Stomach smooth muscle (tissue), 2 donors: Measurements from ENCODE around the gene TBX18.
A peak's percentile ranks its signal among the peaks of the same experiment; 100 is the strongest.

Experiments used
- H3K27ac ChIP-seq: one replicate; pipeline ENCODE4 v1.7.0; 2013; ENCODE audit warnings: mild to moderate bottlenecking, low read length, inconsistent platforms
- H3K27me3 ChIP-seq, 2 donors: one replicate each; pipeline ENCODE4 v1.7.0; 2013; ENCODE audit warnings: low read length in 2 of 2; ENCODE audit not compliant: insufficient read depth in 2 of 2, control insufficient read depth in 1 of 2
- H3K36me3 ChIP-seq, 2 donors: one replicate each; pipeline ENCODE4 v1.7.0; 2013; ENCODE audit warnings: low read length in 2 of 2; ENCODE audit not compliant: control insufficient read depth in 2 of 2, insufficient read depth in 2 of 2
- H3K4me1 ChIP-seq: one replicate; pipeline ENCODE4 v1.7.0; 2013; ENCODE audit warnings: low read length; ENCODE audit not compliant: control insufficient read depth, insufficient read depth
- H3K4me3 ChIP-seq, 2 donors: one replicate each; pipeline ENCODE4 v1.7.0; 2013; ENCODE audit warnings: low read length in 2 of 2
- H3K9ac ChIP-seq, 2 donors: one replicate each; pipeline ENCODE4 v1.7.0; 2013; ENCODE audit warnings: low read length in 2 of 2, mild to moderate bottlenecking in 1 of 2
- H3K9me3 ChIP-seq, 2 donors: one replicate each; pipeline ENCODE4 v1.7.0; 2013; ENCODE audit warnings: low read length in 2 of 2; ENCODE audit not compliant: control insufficient read depth in 2 of 2
- donor health status: healthy.
- donor health status: Pancreatic carcinoma.

TBX18 gene

DNA sequence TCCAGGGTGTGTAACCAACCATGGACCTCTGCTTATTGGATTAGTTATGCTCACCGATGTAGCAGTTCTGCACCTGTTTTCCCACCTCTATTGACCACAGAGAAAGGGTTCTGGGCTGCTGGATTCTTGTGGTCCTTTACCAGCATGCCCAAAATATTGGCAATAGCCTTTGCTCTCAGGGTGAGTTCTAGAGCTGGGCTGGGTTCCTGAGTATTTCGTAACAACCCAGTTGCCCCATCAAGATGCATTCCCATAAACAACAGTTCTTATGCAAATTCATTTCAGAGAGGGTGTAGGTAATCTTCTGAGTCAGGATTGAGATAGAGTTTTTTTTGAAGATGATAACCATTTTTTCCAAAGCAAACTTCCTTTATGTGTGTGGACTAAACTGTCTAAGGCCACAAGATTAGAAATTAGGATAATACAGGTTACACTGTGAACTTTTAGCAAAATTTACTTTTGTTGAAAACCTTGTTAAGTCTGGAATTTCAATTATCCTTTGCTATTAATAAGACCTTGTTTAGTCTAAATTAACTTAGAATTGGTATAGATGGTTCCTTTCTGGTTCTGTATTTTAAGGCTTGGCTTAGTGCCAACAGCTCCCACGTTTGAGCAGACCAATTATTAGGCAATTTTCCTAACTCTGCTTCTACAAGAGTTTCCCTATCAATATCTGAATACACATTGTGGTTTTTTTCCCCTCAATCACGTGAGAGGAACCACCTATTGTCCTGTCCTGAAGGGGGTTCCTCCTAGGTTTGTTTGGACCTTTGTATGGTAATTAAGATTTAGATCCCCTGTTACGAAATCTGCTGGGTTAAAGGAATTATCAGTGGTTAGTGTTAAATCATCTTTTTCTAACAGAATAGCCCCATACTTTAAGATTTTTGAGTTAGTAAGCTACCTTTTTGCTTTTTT, 46.1 kb downstream of the TBX18 start:
- Histone ChIP-seq H3K27ac (no peak overlapping the region), H3K36me3 (no peaks in the 10 kb centered on the region), H3K4me1 (no peaks in the 10 kb centered on the region), H3K9ac (no peak overlapping the region), H3K9me3 (no peaks in the 10 kb centered on the region), H3K27me3 (no peaks in the 10 kb centered on the region), H3K4me3 (no peak overlapping the region)

DNA sequence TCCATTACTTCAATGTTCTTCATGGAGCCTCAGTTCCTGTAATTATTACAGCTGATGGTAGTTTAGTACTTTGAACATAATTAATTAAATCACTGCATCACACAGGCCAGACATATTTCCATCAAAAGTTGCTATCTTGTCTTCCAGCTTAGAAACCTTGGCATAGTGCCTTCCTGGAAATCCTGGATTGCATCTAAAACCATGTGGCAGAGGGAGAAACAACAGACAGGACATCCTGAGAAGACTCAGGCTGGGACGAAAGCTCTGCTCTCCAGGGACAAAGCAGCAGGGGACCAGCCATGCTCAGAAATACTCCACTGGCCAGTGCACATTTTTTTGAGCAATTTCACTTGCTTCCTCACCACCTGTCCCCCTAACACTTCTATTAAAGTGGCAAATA, 55.3 kb downstream of the TBX18 start:
- no peak overlapping the region for H3K4me3 ChIP-seq
- H3K4me1 ChIP-seq = peaks cover 3% of the 10 kb centered on the region
- no peaks in the 10 kb centered on the region for H3K36me3 ChIP-seq
- no peak overlapping the region for H3K9ac ChIP-seq
- H3K9me3 ChIP-seq = no peaks in the 10 kb centered on the region
- no peak overlapping the region for H3K27ac ChIP-seq
- no peaks in the 10 kb centered on the region for H3K27me3 ChIP-seq

DNA sequence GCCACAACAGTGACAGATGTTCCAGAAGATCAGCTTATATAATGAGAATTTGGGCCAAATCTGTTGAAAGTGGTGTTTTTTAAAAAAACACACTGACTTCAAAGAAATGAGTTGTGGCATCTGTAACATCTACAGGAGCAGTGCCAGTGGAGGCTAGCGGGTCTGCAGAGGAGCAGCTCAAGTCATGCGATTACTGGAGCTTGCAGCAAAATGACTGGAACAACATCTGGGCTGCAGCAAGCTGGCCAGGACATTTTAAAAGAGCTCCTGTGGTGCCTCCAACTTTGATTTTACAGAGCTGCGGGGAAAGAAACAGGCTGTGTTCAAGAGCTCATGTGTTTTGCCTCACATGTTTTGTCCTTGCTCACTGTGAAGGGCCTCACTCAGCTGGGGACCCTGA, 57.2 kb downstream of the TBX18 start:
- Histone ChIP-seq H3K27ac (no peak overlapping the region), H3K27me3 (no peaks in the 10 kb centered on the region), H3K4me3 (no peak overlapping the region)

DNA sequence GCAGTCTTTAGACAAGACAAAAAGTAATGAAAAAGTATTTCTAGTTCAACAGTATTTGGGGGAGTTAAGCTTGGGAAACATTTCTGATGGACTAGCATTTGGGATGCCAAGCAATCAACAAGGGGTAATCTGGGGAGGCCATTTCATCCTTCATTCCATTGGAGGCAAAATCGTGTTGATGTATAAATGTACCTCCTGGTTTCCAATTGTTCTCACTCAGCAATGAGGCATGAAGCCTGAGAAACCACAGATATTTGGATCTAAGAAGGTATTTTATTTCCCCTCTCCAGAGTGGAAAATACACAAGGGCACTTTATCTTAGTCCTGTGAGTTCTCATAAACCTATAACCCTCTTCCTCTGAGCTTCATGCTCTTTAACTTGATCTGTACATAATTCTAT, 68.2 kb downstream of the TBX18 start:
- H3K27me3 ChIP-seq = no peaks in the 10 kb centered on the region
- no peaks in the 10 kb centered on the region for H3K9me3 ChIP-seq
- H3K27ac ChIP-seq = no peak overlapping the region
- no peaks in the 10 kb centered on the region for H3K36me3 ChIP-seq
- no peak overlapping the region for H3K9ac ChIP-seq
- no peak overlapping the region for H3K4me3 ChIP-seq
- no peaks in the 10 kb centered on the region for H3K4me1 ChIP-seq

More for the DNA sequence above, 57.2 kb downstream of the TBX18 start:
- peaks cover 3% of the 10 kb centered on the region for H3K4me1 ChIP-seq
- no peak overlapping the region for H3K9ac ChIP-seq
- H3K36me3 ChIP-seq = no peaks in the 10 kb centered on the region
- H3K9me3 ChIP-seq = no peaks in the 10 kb centered on the region

DNA sequence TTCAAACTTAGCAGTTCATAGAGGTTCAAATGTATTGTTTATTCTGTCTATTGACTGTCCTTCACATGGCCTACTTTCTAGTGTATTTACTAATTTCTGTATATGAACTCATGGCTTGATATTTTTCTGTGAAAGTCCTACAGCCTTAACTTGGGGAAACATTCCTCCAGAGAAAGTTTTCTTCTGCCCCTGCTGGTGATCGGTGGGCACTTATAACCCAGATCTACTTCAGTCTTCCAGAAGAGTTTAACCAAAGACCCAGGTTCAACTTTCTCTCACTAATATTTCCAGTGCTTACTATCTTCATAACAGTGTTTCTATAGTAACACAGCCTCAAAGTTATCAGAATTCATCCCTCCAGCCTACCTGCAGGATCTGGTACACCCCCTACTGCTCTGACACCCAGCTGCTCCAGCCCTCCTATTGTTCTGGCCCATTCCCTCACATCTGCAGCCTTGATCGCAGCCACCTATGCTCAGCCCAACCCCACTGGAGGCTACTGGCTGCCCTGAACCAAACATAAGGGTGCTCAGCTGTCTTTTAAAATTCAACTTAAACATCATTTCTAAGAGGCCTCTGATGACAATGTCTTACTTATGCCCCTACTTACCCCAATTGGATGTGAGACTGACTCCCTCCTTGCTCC, 72.3 kb downstream of the TBX18 start:
- Histone ChIP-seq H3K36me3 (no peaks in the 10 kb centered on the region), H3K27ac (no peak overlapping the region), H3K9me3 (no peaks in the 10 kb centered on the region), H3K9ac (no peak overlapping the region), H3K4me3 (no peak overlapping the region), H3K27me3 (no peaks in the 10 kb centered on the region), H3K4me1 (no peaks in the 10 kb centered on the region)

DNA sequence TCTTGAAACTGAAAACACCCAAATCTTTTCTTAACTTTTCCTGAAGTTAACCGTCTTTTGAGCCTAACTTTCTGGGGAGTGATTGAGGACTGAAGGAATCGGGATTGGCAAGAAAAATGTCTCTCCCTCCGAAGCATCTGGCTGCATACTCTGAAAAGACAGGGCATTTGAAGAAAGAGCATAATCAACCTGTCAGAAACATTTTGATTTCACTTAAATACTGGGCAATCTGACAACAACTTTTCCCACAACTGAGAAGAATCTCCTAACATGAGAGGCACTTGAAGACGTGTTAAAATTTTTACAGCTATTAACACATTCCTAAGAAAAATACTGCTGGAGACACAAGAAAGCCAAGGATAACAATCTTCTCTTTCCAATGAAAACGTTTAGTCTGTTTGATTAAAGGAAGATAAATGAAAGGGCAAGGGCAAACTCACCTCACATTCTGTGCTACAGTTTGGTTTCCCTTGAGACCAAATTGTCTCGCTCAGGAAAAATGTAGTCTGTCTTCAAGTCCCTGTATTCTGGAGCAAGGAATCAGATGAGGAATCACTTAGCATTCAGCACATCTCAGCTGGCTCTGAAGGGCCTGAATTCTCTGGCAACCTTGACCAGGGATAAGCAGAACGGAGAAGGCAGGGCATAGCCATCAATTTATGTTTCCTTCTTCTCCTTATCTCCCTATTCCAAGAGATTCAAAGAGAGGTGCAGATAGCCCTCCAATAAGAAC, 76.1 kb downstream of the TBX18 start:
- Histone ChIP-seq H3K27me3 (no peaks in the 10 kb centered on the region), H3K36me3 (no peaks in the 10 kb centered on the region), H3K9me3 (no peaks in the 10 kb centered on the region), H3K9ac (no peak overlapping the region), H3K4me3 (no peak overlapping the region), H3K4me1 (no peaks in the 10 kb centered on the region), H3K27ac (no peak overlapping the region)

DNA sequence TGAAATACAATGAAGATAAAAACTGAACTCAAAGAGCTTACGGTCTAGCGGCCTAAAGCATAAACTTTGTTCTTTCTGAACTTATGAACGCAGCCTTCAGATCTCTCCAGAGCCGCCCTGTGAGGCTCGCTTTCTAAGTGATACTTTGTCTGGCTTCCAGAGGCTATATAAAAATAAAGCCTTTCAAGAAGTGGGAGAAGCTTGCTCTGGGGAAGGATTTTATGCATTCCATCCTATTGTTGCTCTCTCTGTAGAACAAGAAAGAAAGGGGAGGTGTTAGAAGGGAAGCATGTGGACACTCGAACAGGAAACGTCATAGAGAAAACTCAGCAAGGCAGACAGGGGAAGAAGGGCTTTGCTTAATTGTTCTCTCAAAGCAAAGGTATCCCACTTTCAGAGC, 77.0 kb downstream of the TBX18 start:
- Histone ChIP-seq H3K36me3 (no peaks in the 10 kb centered on the region), H3K4me3 (peak overlapping the region in 1 of 2 donors; percentile 23), H3K27ac (peak overlapping the region; percentile 20), H3K4me1 (no peaks in the 10 kb centered on the region), H3K27me3 (no peaks in the 10 kb centered on the region), H3K9ac (peak overlapping the region in 1 of 2 donors; percentile 10), H3K9me3 (no peaks in the 10 kb centered on the region)

DNA sequence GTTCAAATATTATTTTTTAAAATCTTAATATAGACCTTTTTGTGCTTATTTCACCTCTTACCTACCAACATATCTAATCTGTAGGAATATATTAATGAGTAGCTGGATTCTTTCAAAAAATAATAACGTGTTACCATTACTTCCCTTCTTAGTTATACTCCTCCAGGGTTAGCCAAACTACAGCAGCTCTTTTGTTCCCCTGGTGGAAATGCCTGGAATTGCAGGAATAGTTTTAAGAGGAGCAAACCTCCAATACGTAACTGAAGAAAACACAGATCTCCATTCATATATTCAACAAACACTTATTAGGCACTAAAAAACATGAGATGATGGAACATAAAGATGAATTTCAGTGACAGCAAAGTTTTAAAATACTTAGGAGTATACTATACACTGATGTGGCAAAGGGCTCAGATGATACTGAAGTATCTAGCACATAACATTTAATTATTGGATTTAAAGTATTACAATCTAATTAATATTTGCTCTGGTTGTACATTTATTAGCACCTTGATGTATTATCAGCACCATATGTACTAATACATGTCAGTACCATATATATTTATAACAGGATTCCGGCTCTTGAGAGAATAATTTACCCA, 78.3 kb downstream of the TBX18 start:
- H3K4me3 ChIP-seq = no peak overlapping the region
- no peaks in the 10 kb centered on the region for H3K4me1 ChIP-seq
- H3K27me3 ChIP-seq = no peaks in the 10 kb centered on the region
- no peaks in the 10 kb centered on the region for H3K36me3 ChIP-seq
- H3K9me3 ChIP-seq = no peaks in the 10 kb centered on the region
- H3K27ac ChIP-seq = no peak overlapping the region
- H3K9ac ChIP-seq = no peak overlapping the region

DNA sequence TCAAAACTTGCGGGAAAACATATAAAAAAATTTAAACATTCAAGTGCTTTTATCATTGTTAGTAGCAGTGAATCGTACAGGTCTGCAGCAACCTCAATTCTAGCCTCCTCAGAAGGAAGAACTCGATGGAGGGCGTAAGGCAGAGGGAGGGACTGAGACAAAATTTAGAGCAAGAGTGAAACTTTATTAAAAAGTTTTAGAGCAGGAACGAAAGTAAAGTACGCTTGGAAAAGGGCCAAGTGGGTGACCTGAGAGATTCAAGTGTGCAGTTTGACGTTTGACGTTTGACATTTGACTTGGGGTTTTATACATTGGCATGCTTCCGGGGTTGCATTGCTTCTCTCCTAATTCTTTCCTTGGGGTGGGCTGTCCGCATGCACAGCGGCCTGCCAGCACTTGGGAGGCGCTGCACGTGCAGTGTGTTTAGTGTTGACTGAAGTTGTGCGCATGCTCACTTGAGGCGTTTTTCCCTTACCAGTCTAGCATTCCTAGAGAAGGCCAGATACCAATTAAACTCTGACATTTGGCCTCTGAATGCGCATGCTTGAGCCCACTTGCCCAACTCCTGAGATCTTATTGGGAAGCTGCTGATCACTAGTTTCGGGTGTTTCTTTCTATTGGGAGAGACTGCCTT, 82.6 kb downstream of the TBX18 start:
- Histone ChIP-seq H3K4me1 (no peaks in the 10 kb centered on the region), H3K27ac (no peak overlapping the region), H3K4me3 (no peak overlapping the region), H3K36me3 (no peaks in the 10 kb centered on the region), H3K27me3 (no peaks in the 10 kb centered on the region), H3K9ac (no peak overlapping the region), H3K9me3 (no peaks in the 10 kb centered on the region)

DNA sequence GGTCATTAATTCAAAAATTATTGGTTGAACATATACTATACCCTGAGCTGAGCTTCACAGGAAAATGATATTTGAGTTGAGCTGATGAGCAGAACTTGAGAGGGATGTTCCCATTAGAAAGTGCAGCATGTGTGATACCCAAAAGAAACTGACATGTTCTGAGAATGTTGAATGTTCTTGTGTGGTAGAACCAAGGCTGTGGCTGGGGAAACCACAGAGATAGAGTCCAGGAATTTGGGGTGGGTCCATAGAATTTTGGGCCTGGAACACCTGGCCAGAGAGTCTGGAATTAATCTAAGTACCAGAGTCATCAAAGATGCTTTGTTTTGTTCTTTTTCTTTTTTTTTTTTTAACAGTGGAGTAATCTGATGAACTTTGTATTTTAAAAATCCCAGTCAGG, 88.7 kb downstream of the TBX18 start:
- Histone ChIP-seq H3K9me3 (no peaks in the 10 kb centered on the region), H3K36me3 (no peaks in the 10 kb centered on the region), H3K9ac (no peak overlapping the region), H3K4me3 (no peak overlapping the region), H3K27me3 (no peaks in the 10 kb centered on the region), H3K4me1 (no peaks in the 10 kb centered on the region), H3K27ac (no peak overlapping the region)
